Osteocyte (in vitro differentiated cells): ENCODE results near the gene DGCR6L. TPM values are rescaled to one million over a fixed set of nuclear protein-coding genes. Genes with fewer than 3 reads are reported as not detected.
"Not testable (repeated sequence)": the region's sequence is repeated elsewhere in the genome, so short reads cannot be mapped to it uniquely, and the experiment has no call there.

Experiments
- DNase-seq: peaks from one replicate; pipeline ENCODE4 v3.0.0; 2021; ENCODE audit warnings: mixed read lengths; ENCODE audit not compliant: unreplicated experiment; ENCODE audit errors: extremely low spot score
- H3K27ac Mint-ChIP-seq: one replicate; pipeline ENCODE4 v1.8.0; 2021; ENCODE audit warnings: mild to moderate bottlenecking, mixed read lengths; ENCODE audit not compliant: unreplicated experiment
- H3K27me3 Mint-ChIP-seq: one replicate; pipeline ENCODE4 v1.8.0; 2021; ENCODE audit warnings: mixed read lengths; ENCODE audit not compliant: unreplicated experiment
- H3K36me3 Mint-ChIP-seq: one replicate; pipeline ENCODE4 v1.8.0; 2021; ENCODE audit warnings: mixed read lengths; ENCODE audit not compliant: unreplicated experiment
- H3K4me1 Mint-ChIP-seq: one replicate; pipeline ENCODE4 v1.8.0; 2021; ENCODE audit warnings: mixed read lengths; ENCODE audit not compliant: unreplicated experiment
- H3K4me3 Mint-ChIP-seq: one replicate; pipeline ENCODE4 v1.8.0; 2021; ENCODE audit warnings: mild to moderate bottlenecking, moderate library complexity, mixed read lengths; ENCODE audit not compliant: unreplicated experiment
- H3K9me3 Mint-ChIP-seq: one replicate; pipeline ENCODE4 v1.8.0; 2021; ENCODE audit warnings: mixed read lengths; ENCODE audit not compliant: unreplicated experiment
- total RNA-seq: library from RNA; stranded (reverse); gene quantifications from 2 replicates; pipeline ENCODE4 v1.2.1, GENCODE V29; 2021
- TF ChIP-seq, protein P1 (sequence below): fragments of 200-600 bp; sonication (generic); IDR thresholded peaks from 2 replicates; pipeline ENCODE4 v1.5.0; 2021; ENCODE audit warnings: antibody characterized with exemption, mild to moderate bottlenecking, moderate library complexity

Gene DGCR6L
- total RNA-seq, 1 donor from 2014 or later, result 59.4 TPM

DNA sequence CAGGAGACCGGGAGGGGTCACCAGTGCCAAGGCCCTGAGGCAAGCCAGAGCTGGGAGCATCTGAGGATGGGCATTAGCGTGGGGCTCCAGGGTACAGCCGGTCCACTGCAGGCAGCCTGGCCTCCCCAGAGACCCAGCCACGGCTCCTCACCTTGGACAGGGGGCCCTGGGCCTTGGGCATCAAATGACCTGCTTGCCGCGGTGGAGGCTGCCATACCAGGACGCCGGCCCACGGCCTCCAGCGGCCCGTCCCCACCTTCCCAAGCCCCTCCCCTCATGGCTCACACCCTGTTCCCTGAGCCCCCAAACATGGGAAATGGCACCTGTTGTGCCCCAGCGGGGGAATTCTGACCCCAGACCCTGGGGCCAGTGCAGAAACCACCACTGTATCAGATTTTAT, 39.0 kb downstream of the DGCR6L start:
- no peak for DNase-seq
- Mint-ChIP-seq H3K27ac (no peak overlapping the region), H3K27me3 (peaks cover 4% of the 10 kb centered on the region), H3K36me3 (no peaks in the 10 kb centered on the region), H3K9me3 (no peaks in the 10 kb centered on the region), H3K4me3 (no peak overlapping the region), H3K4me1 (no peaks in the 10 kb centered on the region)
- TF ChIP-seq, protein P1, sequence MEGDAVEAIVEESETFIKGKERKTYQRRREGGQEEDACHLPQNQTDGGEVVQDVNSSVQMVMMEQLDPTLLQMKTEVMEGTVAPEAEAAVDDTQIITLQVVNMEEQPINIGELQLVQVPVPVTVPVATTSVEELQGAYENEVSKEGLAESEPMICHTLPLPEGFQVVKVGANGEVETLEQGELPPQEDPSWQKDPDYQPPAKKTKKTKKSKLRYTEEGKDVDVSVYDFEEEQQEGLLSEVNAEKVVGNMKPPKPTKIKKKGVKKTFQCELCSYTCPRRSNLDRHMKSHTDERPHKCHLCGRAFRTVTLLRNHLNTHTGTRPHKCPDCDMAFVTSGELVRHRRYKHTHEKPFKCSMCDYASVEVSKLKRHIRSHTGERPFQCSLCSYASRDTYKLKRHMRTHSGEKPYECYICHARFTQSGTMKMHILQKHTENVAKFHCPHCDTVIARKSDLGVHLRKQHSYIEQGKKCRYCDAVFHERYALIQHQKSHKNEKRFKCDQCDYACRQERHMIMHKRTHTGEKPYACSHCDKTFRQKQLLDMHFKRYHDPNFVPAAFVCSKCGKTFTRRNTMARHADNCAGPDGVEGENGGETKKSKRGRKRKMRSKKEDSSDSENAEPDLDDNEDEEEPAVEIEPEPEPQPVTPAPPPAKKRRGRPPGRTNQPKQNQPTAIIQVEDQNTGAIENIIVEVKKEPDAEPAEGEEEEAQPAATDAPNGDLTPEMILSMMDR, result no peak

DNA sequence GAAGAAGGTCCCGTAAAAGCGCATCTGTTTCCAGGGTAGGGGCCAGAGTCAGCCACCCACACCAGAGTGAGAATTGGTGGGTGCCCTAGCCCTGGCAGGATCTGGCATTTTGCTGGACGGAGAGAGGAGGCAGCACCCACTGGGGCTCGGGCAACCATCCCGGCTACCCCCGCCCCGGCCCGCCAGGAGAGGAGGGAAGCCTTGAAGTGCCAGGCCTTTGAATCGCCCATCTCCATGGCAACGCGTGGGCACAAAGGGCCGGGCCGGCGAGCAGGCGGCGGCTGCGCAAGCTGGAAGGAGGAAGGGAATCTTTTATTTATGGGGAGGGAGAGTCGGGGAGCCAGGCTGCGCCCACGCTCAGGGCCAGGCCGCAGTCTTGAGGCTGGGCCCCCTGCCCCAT, 39.7 kb downstream of the DGCR6L start:
- H3K4me3 Mint-ChIP-seq, H3K27me3 Mint-ChIP-seq, DNase-seq, H3K4me1 Mint-ChIP-seq, H3K36me3 Mint-ChIP-seq, H3K27ac Mint-ChIP-seq, H3K9me3 Mint-ChIP-seq: not testable (repeated sequence)

- H3K27me3 Mint-ChIP-seq, result peaks cover 4% of the 10 kb centered on the region
- H3K9me3 Mint-ChIP-seq, result no peaks in the 10 kb centered on the region
- no peaks in the 10 kb centered on the region for H3K4me1 Mint-ChIP-seq
- TF ChIP-seq, protein P1, result no peak
- H3K4me3 Mint-ChIP-seq, result no peak overlapping the region
- no peak for DNase-seq
- H3K36me3 Mint-ChIP-seq, result no peaks in the 10 kb centered on the region
- H3K27ac Mint-ChIP-seq, result no peak overlapping the region
Observed at GRCh38 chr22:20279662-20280134, 40.2 kb downstream of the DGCR6L start.

DNA sequence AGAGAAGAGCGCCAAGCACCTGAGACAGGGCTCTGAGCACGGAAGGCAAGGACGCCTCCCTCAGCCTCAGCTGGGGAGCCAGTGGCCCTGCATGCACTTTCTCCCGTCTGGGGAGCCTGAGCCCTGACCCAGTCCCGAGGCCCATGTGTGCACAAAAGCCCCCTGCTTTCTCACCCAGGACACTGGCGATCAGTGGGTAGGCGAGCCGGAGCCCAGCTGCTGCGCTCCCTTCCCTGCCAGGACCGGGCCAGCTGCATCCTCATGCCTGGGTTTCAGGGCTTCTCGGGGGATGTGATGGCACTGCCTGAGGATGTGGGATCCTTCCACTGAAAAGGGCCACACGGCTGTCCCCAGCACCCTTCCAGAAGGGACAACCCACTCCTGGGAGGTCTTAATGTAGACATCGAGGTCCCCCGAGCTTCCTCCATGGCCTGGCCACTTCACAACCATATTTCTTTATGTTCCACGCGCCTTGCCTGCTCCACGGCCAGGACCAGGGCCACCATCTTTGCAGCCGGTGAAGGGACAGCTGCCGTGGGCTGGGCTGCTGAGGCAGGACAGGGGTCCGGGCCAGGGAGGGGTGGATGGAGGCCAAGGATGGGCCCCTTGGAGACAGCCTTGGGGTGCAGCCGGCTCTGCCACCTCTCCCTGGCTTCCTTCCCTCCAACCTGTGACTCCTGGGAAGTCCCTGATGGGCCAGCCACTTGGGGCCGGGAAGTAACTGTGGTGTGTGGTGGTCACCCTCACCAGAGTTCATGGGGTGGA, 41.0 kb downstream of the DGCR6L start:
- H3K4me3 Mint-ChIP-seq, result not testable (repeated sequence)

GRCh38 chr22:20277936-20278635, 41.8 kb downstream of the DGCR6L start:
- not testable (repeated sequence) for H3K4me3 Mint-ChIP-seq, DNase-seq, H3K4me1 Mint-ChIP-seq, H3K36me3 Mint-ChIP-seq, H3K27me3 Mint-ChIP-seq, H3K9me3 Mint-ChIP-seq, H3K27ac Mint-ChIP-seq

More for the DNA sequence above, 41.0 kb downstream of the DGCR6L start:
- not testable (repeated sequence) for H3K36me3 Mint-ChIP-seq, H3K27me3 Mint-ChIP-seq, DNase-seq, H3K4me1 Mint-ChIP-seq, H3K27ac Mint-ChIP-seq, H3K9me3 Mint-ChIP-seq

- no peak for DNase-seq
- Mint-ChIP-seq H3K9me3 (no peaks in the 10 kb centered on the region), H3K27me3 (no peaks in the 10 kb centered on the region), H3K27ac (no peak overlapping the region), H3K4me1 (peaks cover 4% of the 10 kb centered on the region), H3K36me3 (no peaks in the 10 kb centered on the region), H3K4me3 (no peak overlapping the region)
- TF ChIP-seq, protein P1, result no peak
Observed at GRCh38 chr22:20276468-20276867, 43.4 kb downstream of the DGCR6L start.
